ENCODE results near the gene ZNF655.
"Not testable (repeated sequence)": the region's sequence is repeated elsewhere in the genome, so short reads cannot be mapped to it uniquely, and the experiment has no call there.

ZNF655 gene, protein sequence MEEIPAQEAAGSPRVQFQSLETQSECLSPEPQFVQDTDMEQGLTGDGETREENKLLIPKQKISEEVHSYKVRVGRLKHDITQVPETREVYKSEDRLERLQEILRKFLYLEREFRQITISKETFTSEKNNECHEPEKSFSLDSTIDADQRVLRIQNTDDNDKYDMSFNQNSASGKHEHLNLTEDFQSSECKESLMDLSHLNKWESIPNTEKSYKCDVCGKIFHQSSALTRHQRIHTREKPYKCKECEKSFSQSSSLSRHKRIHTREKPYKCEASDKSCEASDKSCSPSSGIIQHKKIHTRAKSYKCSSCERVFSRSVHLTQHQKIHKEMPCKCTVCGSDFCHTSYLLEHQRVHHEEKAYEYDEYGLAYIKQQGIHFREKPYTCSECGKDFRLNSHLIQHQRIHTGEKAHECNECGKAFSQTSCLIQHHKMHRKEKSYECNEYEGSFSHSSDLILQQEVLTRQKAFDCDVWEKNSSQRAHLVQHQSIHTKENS

GRCh38 chr7:99558306-99559174, at the start of gene ZNF655:
ZNF655 (plus strand) TSS chr7:99558642; CDS start chr7:99560560, 1,918 bp downstream.
- in situ Hi-C loops (cut with MboI; ENCODE audit: low sequenced_read_pairs): no loop called here

GRCh38 chr7:99514050-99514449, 44.4 kb upstream of the ZNF655 start:
- in situ Hi-C loops (cut with MboI; ENCODE audit: low sequenced_read_pairs): no loop called here

GRCh38 chr7:99521399-99521798, 37.0 kb upstream of the ZNF655 start:
- in situ Hi-C loops (cut with MboI; ENCODE audit: low sequenced_read_pairs): no loop called here

GRCh38 chr7:99525713-99526440, 32.6 kb upstream of the ZNF655 start:
- in situ Hi-C loops (cut with MboI; ENCODE audit: low sequenced_read_pairs): no loop called here

DNA sequence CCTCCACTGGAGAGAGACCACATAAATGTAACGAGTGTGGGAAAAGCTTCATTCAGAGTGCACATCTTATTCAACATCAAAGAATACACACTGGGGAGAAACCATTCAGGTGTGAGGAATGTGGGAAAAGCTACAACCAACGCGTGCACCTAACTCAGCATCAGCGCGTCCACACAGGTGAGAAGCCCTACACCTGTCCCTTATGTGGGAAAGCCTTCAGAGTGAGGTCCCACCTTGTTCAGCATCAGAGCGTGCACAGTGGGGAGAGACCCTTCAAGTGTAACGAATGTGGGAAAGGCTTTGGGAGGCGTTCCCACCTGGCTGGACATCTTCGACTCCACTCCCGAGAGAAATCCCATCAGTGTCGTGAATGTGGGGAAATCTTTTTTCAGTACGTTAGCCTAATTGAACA, 27.1 kb upstream of the ZNF655 start:
- in situ Hi-C loops (cut with MboI; ENCODE audit: low sequenced_read_pairs): no loop called here

- in situ Hi-C loops (cut with MboI; ENCODE audit: low sequenced_read_pairs): no loop called here
Measured at GRCh38 chr7:99535667-99536066, 22.8 kb upstream of the ZNF655 start.

- in situ Hi-C loops (cut with MboI; ENCODE audit: low sequenced_read_pairs): no loop called here
Measured at GRCh38 chr7:99539213-99539811, 19.1 kb upstream of the ZNF655 start.

DNA sequence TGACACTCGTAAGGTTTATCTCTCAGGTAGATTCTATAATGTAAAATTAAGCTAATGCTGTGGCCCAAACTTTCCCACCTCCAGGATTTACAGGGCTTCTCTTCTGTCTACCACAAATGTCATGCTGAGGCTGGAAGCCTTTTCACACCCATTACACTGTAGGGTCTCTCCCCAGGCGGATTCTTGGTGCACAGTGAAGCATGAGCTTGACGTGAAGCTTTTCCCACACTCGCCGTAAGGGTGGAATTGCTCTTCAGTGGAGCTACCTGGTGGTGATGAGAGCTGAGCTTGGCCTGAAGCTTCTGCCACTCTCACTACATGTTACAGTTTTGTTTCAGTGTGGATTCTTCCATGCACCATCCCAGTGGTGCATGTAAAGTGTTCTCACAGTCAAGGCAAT, 17.9 kb upstream of the ZNF655 start:
- in situ Hi-C loops (cut with MboI; ENCODE audit: low sequenced_read_pairs): no loop called here

DNA sequence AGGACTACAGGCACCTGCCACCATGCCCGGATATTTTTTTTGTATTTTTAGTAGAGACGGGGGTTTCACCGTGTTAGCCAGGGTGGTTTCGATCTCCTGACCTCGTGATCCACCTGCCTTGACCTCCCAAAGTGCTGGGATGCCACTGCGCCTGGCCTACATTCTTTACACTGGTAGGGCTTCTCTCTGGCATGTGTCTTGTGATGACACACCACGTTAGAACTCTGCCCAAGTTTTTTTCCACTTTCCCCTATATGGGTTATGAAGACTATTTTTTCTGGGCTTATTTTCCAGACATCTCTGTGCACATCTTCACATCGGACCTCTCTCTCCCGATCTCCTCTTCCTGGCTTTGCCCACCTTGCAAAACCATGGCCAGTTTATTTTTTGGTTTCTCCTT, 17.2 kb upstream of the ZNF655 start:
- in situ Hi-C loops (cut with MboI; ENCODE audit: low sequenced_read_pairs): no loop called here

DNA sequence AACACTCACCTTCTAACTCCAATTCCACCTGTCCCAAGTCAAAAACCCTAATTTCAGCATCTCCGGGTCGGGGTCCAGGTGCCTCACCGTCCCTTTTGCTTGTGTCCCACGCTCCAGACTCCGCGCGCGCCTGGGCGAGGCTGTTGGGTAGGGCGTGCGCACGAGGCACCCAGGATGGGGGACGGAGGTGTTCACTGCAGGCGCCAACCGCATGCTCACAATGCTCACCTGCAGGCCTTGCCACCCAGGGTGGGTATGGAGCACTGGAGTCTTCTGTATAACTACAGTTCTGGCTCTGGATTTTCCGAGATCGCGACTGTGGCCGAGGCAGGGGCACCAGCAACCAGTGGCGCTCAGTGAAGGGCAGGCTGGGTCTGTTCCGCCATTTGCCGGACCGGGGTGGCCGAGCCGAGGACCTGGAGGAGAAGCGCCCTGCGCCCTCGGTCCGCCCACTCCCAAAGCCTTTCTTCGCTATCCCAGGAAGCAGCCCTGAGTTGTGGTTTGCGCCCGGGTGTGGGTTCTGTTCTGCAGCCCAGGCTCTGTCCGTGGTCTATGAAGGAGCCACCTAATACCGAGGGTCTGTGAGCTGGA, 15.3 kb upstream of the ZNF655 start:
- in situ Hi-C loops (cut with MboI; ENCODE audit: low sequenced_read_pairs): no loop called here

- in situ Hi-C loops (cut with MboI; ENCODE audit: low sequenced_read_pairs): no loop called here
Measured at GRCh38 chr7:99543916-99544315, 14.5 kb upstream of the ZNF655 start.

DNA sequence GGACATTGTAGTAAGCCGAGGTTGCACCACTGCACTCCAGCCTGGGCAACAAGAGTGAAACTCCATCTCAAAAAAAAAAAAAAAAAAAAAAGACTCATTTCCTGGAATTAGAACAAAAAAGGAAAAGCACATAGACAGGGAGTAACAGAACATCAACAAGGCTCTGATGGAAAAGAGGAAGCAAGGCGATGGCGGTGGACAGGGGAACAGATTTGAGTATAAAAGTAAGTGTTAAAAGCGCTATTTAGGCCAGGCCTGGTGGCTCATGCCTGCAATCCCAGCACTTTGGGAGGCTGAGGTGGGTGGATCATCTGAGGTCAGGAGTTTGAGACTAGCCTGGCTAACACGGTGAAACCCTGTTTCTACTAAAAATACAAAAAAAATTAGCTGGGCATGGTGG, 13.1 kb upstream of the ZNF655 start:
- in situ Hi-C loops (cut with MboI; ENCODE audit: low sequenced_read_pairs): not testable (repeated sequence)

GRCh38 chr7:99549545-99549944, 8.9 kb upstream of the ZNF655 start:
- in situ Hi-C loops (cut with MboI; ENCODE audit: low sequenced_read_pairs): not testable (repeated sequence)

- in situ Hi-C loops (cut with MboI; ENCODE audit: low sequenced_read_pairs): no loop called here
Measured at GRCh38 chr7:99551334-99551733, 7.1 kb upstream of the ZNF655 start.

DNA sequence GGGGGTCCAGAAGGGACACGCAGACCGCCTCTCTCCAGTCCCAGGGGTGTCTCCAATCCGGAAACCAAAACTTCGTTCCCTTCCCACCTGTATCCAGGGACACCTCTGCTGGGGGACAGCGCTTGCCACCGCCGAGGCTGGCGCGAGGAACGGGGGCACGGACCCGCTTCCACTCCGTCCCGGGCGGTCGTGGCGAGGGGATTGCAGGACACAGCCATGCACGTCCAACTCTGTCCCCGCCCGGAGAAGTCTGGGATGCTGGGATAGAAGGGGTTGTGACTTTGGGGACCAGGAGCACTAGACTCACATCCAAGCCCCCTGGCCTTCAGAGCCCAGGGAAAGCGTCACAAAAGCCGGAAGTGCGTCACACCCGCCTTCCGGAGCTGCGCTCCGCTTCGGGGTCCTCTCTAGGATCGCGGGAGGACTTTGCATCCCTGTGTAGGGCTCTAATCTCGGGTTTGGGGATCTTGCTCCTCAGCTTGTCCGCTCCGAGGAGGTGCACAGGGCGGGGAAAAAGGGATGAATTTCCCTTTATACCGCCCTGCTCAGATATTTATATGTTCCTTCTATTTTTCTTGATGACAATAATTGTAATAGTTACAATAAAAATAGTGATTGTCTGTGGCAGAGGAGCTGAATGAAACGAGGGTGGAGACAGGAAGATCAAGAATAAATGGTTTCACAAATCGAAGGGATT, 6.5 kb upstream of the ZNF655 start, which contains the start of gene FAM200A:
Gene FAM200A (minus strand): TSS at position 348 of the 697 bp plus-strand sequence. CDS start 3,707 bp downstream, outside the sequence.
- in situ Hi-C loops (cut with MboI; ENCODE audit: low sequenced_read_pairs): no loop called here

DNA sequence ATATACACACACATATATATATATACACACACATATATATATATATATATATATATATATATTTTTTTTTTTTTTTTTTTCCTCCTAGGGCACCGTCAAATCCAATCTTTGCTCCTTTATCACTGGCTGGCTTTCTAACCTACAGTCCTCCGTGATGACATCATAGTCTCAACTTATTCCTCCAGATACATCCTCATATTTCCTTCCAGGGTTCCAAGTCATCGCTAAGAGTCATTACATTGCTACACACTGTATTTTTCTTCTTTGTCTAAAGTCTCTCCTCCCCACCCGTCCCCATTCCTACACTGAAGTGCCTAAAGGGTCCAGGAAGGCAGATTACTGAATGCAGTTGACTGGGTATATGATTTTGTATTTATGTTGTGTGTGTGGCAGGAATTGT, 5.4 kb upstream of the ZNF655 start:
- in situ Hi-C loops (cut with MboI; ENCODE audit: low sequenced_read_pairs): no loop called here

DNA sequence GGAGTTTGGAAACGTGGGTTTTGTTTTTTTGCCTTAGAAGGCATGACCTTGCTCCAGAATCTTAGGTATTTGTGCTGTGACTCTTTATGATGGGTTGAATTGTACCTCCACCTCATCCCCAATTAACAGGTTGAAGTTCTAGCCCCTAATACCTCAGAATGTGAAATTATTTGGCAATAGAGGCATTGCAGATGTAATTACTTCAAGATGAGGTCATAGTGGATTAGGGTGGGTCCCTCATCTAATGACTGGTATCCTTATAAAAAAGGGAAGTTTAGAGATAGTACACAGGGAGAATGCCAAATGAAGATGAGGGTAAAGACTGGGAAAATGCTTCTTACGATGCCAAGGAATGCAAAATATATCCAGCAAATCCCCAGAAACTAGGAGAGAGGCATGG, 3.5 kb upstream of the ZNF655 start:
- in situ Hi-C loops (cut with MboI; ENCODE audit: low sequenced_read_pairs): no loop called here

DNA sequence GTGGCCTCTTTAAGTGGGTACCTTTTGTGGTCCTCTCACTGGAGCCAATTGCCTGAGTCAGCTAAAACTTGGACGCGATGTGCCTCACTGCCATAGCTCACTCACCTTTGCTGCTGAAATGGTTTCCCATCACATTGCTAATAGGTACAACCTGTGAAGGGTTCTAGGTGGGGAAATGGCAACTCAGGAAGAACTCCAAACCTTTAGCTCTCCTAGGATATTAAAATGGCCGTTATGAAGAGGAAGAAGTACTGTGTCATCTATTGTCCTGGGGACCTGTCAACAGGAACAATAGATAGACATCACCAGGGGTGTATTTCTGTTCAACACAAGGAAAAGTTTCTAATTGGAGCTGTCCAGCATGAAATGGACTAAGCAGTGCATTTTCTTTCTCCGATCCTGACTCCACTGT, 1.2 kb upstream of the ZNF655 start:
- in situ Hi-C loops (cut with MboI; ENCODE audit: low sequenced_read_pairs): no loop called here

DNA sequence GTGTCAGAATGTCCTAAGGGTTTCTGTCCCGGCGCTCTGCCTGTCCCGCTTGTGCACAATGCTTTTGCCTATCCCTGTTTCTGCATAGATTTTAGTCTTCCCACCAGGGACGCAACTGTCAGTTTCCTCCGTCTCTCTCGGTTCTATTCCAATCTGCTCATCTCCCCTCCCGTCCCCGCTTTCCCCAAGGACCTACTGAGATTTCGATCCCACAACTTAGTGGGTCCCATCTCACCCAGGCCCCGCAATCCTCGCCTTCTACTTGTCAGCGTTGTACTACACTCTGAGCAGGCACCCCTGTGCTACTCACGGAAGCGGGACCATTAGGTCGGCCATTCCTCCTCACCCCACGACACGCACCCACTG, 519 bp upstream of the ZNF655 start:
- in situ Hi-C loops (cut with MboI; ENCODE audit: low sequenced_read_pairs): no loop called here

Data from HL-60/S4 treated with phorbol 12-myristate 13-acetate at 8.2 ng/mL for 4 days and 3 days (cell line).